CD4-positive, alpha-beta memory T cell (primary cell): ENCODE data around the gene NKIRAS1. TPM values are rescaled to one million over a fixed set of nuclear protein-coding genes. Genes with fewer than 3 reads are reported as not detected.

Source experiments
- CTCF ChIA-PET: fragments of 350-600 bp; sonication (Branson Sonifier 250); formaldehyde crosslinking; loops from one replicate; lab custom pipeline; 2021; ENCODE audit warnings: inconsistent platforms; ENCODE audit not compliant: partially characterized antibody; lab: Charles Lee
- POLR2A ChIA-PET: fragments of 350-600 bp; sonication (Branson Sonifier 250); formaldehyde crosslinking; loops from one replicate; lab custom pipeline; 2021; ENCODE audit not compliant: partially characterized antibody; lab: Charles Lee
- DNase-seq, 5 donors: peaks; one replicate each; pipeline versions ENCODE4 v3.0.0 to v3.0.0-alpha.2; 2020 to 2022; ENCODE audit warnings: mixed read lengths in 1 of 5
- H3K27ac ChIP-seq: one replicate; pipeline ENCODE4 v1.7.0; 2013; ENCODE audit warnings: low read depth, low read length
- H3K27me3 ChIP-seq: 2 replicates; pipeline ENCODE4 v1.7.0; 2013; ENCODE audit warnings: mild to moderate bottlenecking, low read length, moderate library complexity; ENCODE audit not compliant: insufficient read depth
- H3K36me3 ChIP-seq: 2 replicates; pipeline ENCODE4 v1.7.0; 2013; ENCODE audit warnings: mild to moderate bottlenecking, low read length, moderate library complexity; ENCODE audit not compliant: insufficient read depth
- H3K4me1 ChIP-seq: 2 replicates; pipeline ENCODE4 v1.7.0; 2013; ENCODE audit warnings: mild to moderate bottlenecking, low read length, moderate library complexity; ENCODE audit not compliant: insufficient read depth
- H3K4me3 ChIP-seq, 2 donors: one replicate each; pipeline ENCODE4 v1.7.0; 2013; ENCODE audit warnings: low read length in 2 of 2, mild to moderate bottlenecking in 1 of 2
- H3K9me3 ChIP-seq, 2 donors: one replicate each; pipeline ENCODE4 v1.7.0; 2013; ENCODE audit warnings: low read length in 2 of 2, control low read depth in 1 of 2; ENCODE audit not compliant: control insufficient read depth in 1 of 2
- H3K27ac Mint-ChIP-seq, 7 donors: one replicate each; pipeline ENCODE4 v1.8.0; 2020 to 2021; ENCODE audit warnings: mixed read lengths in 7 of 7, mild to moderate bottlenecking in 6 of 7, inconsistent platforms in 3 of 7, moderate library complexity in 3 of 7
- H3K27me3 Mint-ChIP-seq, 2 donors: one replicate each; pipeline ENCODE4 v1.8.0; 2020 to 2021; ENCODE audit warnings: mixed read lengths in 2 of 2
- H3K36me3 Mint-ChIP-seq, 2 donors: one replicate each; pipeline ENCODE4 v1.8.0; 2020 to 2021; ENCODE audit warnings: mixed read lengths in 2 of 2, inconsistent platforms in 1 of 2, mild to moderate bottlenecking in 1 of 2
- H3K4me1 Mint-ChIP-seq, 4 donors: one replicate each; pipeline ENCODE4 v1.8.0; 2020 to 2021; ENCODE audit warnings: mixed read lengths in 4 of 4, mild to moderate bottlenecking in 1 of 4
- H3K4me3 Mint-ChIP-seq, 8 donors: one replicate each; pipeline ENCODE4 v1.8.0; 2020 to 2021; ENCODE audit warnings: mixed read lengths in 8 of 8, mild to moderate bottlenecking in 7 of 8, moderate library complexity in 6 of 8, inconsistent platforms in 3 of 8
- H3K9me3 Mint-ChIP-seq, 8 donors: one replicate each; pipeline ENCODE4 v1.8.0; 2020 to 2021; ENCODE audit warnings: mixed read lengths in 8 of 8, mild to moderate bottlenecking in 5 of 8, inconsistent platforms in 3 of 8, moderate library complexity in 1 of 8
- intact Hi-C: fragments of 100-400 bp; cut with micrococcal nuclease; formaldehyde crosslinking; loops from one replicate; pipeline ENCODE4 v1.15.1; 2023
- polyA plus RNA-seq, 2 donors: library from polyadenylated mRNA; unstranded; fragments of 300-500 nt; fragmentation: Illumina TruSeq; gene quantifications; one replicate each; pipeline ENCODE4 v1.2.3, GENCODE V29; 2021
- total RNA-seq, 2 experiments: library from RNA; stranded (reverse); gene quantifications; one replicate each; pipeline ENCODE4 v1.2.3, GENCODE V29; 2021

The NKIRAS1 gene
- total and polyA plus RNA-seq, 4 experiments from 2014 or later: 3.4 to 5.3 (median 4.5) TPM

- DNase-seq: no peak
- Mint-ChIP-seq H3K27ac (peak overlapping the region in 6 of 7 donors; percentile 7 to 75 (median 66)), H3K27me3 (no peaks in the 10 kb centered on the region), H3K9me3 (no peaks in the 10 kb centered on the region), H3K4me1 (peaks cover 24 to 55% (median 42%) of the 10 kb centered on the region in 4 donors), H3K36me3 (peaks cover 61 to 78% of the 10 kb centered on the region in 2 donors), H3K4me3 (peak overlapping the region in 1 of 8 donors; percentile 26)
- H3K36me3 ChIP-seq: peaks cover 26% of the 10 kb centered on the region
- POLR2A ChIA-PET: no interaction called here
- peaks cover 6% of the 10 kb centered on the region for H3K4me1 ChIP-seq
- no peaks in the 10 kb centered on the region for H3K27me3 ChIP-seq
- H3K9me3 ChIP-seq: no peaks in the 10 kb centered on the region
- CTCF ChIA-PET: no interaction called here
- intact Hi-C loops: no loop called here
- H3K4me3 ChIP-seq: no peak overlapping the region
- no peak overlapping the region for H3K27ac ChIP-seq
Measured at GRCh38 chr3:23959135-23959900, 42.5 kb upstream of the NKIRAS1 start.

DNA sequence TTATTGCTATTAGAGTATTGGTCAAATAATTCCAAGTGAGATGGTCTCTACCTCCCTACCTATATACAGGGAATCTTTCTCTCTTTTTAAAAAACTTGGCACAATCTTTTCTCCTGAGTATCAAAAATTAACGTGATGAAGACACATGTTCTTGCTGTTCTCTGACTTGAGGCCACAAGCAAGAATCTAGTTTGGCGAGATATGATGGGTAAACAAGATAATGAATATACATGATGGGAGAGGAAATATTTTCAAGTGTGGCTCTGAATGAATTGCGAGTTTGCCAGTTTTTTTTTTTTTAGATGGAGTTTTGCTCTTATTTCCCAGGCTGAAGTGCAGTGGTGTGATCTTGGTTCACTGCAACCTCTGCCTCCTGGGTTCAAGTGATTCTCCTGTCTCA, 39.9 kb upstream of the NKIRAS1 start:
- Histone ChIP-seq H3K4me3 (no peak overlapping the region), H3K27ac (no peak overlapping the region), H3K27me3 (no peaks in the 10 kb centered on the region), H3K9me3 (no peaks in the 10 kb centered on the region), H3K36me3 (peaks cover 15% of the 10 kb centered on the region), H3K4me1 (peaks cover 29% of the 10 kb centered on the region)
- DNase-seq: no peak
- H3K36me3 Mint-ChIP-seq: peaks cover 39 to 60% of the 10 kb centered on the region in 2 donors
- intact Hi-C loops: no loop called here
- H3K27ac Mint-ChIP-seq: peak overlapping the region in 1 of 7 donors; percentile 2
- ChIA-PET POLR2A (interaction anchor here (1.4 kb wide), 1 partner anchor 40 kb away, joined by 3 read pairs; the partner anchor contains the start of genes NKIRAS1 and RPL15), CTCF (interaction anchor here (0.7 kb wide), 1 partner anchor 71 kb away, joined by 3 read pairs; no protein-coding TSS in a partner anchor)
- H3K9me3 Mint-ChIP-seq: peaks cover 0 to 2% (median 0%) of the 10 kb centered on the region in 8 donors
- peak overlapping the region in 1 of 8 donors; percentile 63 for H3K4me3 Mint-ChIP-seq
- H3K27me3 Mint-ChIP-seq: no peaks in the 10 kb centered on the region
- H3K4me1 Mint-ChIP-seq: peaks cover 36 to 67% (median 53%) of the 10 kb centered on the region in 4 donors

DNA sequence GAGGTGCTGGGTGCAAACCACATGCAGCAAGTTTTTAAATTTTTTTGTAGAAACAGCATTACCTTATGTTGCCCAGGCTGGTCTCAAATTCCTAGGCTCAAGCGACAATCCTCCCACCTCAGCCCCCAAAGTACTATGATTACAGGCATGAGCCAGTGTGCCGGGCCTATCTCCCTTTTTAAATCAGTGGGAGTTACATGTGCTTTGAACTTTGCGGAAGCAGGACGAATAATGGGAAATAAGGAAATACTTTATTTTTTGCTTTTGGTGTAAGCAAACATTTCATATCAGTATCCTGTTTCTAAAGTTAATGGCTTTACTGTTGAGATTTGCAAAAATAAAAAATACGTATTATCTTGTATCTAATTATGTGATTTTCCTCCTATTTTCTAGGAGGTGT, 37.4 kb upstream of the NKIRAS1 start:
- peak overlapping the region in 1 of 8 donors; percentile 1 for H3K4me3 Mint-ChIP-seq
- peaks cover 52 to 85% (median 68%) of the 10 kb centered on the region in 4 donors for H3K4me1 Mint-ChIP-seq
- H3K27ac Mint-ChIP-seq: no peak overlapping the region
- peaks cover 53% of the 10 kb centered on the region for H3K4me1 ChIP-seq
- ChIA-PET POLR2A (no interaction called here), CTCF (no interaction called here)
- H3K4me3 ChIP-seq: no peak overlapping the region
- no peaks in the 10 kb centered on the region for H3K27me3 ChIP-seq
- peaks cover 26 to 46% of the 10 kb centered on the region in 2 donors for H3K36me3 Mint-ChIP-seq
- H3K36me3 ChIP-seq: peaks cover 7% of the 10 kb centered on the region
- H3K27ac ChIP-seq: no peak overlapping the region
- intact Hi-C loops: no loop called here
- no peaks in the 10 kb centered on the region for H3K27me3 Mint-ChIP-seq
- peaks cover 0 to 2% (median 0%) of the 10 kb centered on the region in 8 donors for H3K9me3 Mint-ChIP-seq
- H3K9me3 ChIP-seq: no peaks in the 10 kb centered on the region
- no peak for DNase-seq

- no peak for DNase-seq
- intact Hi-C loops: no loop called here
- Mint-ChIP-seq H3K4me1 (peaks cover 51 to 88% (median 69%) of the 10 kb centered on the region in 4 donors), H3K4me3 (peak overlapping the region in 3 of 8 donors; percentile 4 to 24 (median 13)), H3K9me3 (peaks cover 0 to 2% (median 0%) of the 10 kb centered on the region in 8 donors), H3K36me3 (peaks cover 25 to 42% of the 10 kb centered on the region in 2 donors), H3K27me3 (no peaks in the 10 kb centered on the region), H3K27ac (peak overlapping the region in 2 of 7 donors; percentile 24 to 65)
- Histone ChIP-seq H3K27ac (no peak overlapping the region), H3K27me3 (no peaks in the 10 kb centered on the region), H3K9me3 (no peaks in the 10 kb centered on the region), H3K4me3 (no peak overlapping the region), H3K4me1 (peaks cover 59% of the 10 kb centered on the region), H3K36me3 (peaks cover 7% of the 10 kb centered on the region)
- ChIA-PET CTCF (interaction anchor here (0.6 kb wide), 1 partner anchor 20 kb away, joined by 3 read pairs; no protein-coding TSS in a partner anchor), POLR2A (interaction anchor here (0.6 to 1.0 kb wide), 2 partner anchors 37 to 1939 kb away, joined by 3 read pairs; partner anchors contain the start of genes NKIRAS1 and RPL15)
Measured at GRCh38 chr3:23953523-23953922, 36.7 kb upstream of the NKIRAS1 start.

- peaks cover 30 to 41% of the 10 kb centered on the region in 2 donors for H3K36me3 Mint-ChIP-seq
- Histone ChIP-seq H3K9me3 (no peaks in the 10 kb centered on the region), H3K27me3 (no peaks in the 10 kb centered on the region), H3K4me3 (no peak overlapping the region), H3K4me1 (peaks cover 68% of the 10 kb centered on the region), H3K27ac (no peak overlapping the region), H3K36me3 (peaks cover 7% of the 10 kb centered on the region)
- peaks cover 53 to 93% (median 72%) of the 10 kb centered on the region in 4 donors for H3K4me1 Mint-ChIP-seq
- H3K27ac Mint-ChIP-seq: peak overlapping the region in 1 of 7 donors; percentile 61
- no peaks in the 10 kb centered on the region for H3K27me3 Mint-ChIP-seq
- H3K9me3 Mint-ChIP-seq: peaks cover 0 to 2% (median 0%) of the 10 kb centered on the region in 8 donors
- no peak for DNase-seq
- ChIA-PET CTCF (no interaction called here), POLR2A (no interaction called here)
- intact Hi-C loops: no loop called here
- peak overlapping the region in 3 of 8 donors; percentile 4 to 69 (median 43) for H3K4me3 Mint-ChIP-seq
Measured at GRCh38 chr3:23952646-23953045, 35.9 kb upstream of the NKIRAS1 start.

DNA sequence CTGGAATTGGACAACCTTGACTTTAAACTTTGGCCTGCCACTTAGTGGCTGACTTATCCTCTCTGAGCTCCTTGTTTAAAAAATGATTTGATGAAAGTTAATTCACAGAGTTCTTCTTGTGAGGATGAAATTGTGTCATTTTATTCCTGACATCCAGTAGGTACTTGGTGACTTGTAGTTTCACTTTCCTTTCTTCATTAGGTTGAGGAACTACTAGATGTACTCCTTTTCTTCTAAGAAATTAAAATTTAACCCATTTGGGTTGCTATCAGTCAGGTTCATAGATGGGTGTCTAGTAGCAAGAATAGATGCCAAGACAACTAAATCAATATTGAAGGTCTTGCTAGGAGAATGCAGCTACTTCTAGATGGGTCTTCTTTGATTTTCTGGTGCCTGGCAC, 33.5 kb upstream of the NKIRAS1 start:
- peak overlapping the region; percentile 17 for H3K27ac ChIP-seq
- peaks cover 83% of the 10 kb centered on the region for H3K4me1 ChIP-seq
- CTCF ChIA-PET: interaction anchor here (0.7 kb wide), 1 partner anchor 23 kb away, joined by 3 read pairs; no protein-coding TSS in a partner anchor
- peak in 1 of 5 donors; percentile 17 for DNase-seq
- Mint-ChIP-seq H3K4me3 (peak overlapping the region; percentile 68 to 89 (median 73)), H3K4me1 (peaks cover 59 to 89% (median 70%) of the 10 kb centered on the region in 4 donors), H3K9me3 (peaks cover 0 to 2% (median 0%) of the 10 kb centered on the region in 8 donors), H3K36me3 (peaks cover 24 to 38% of the 10 kb centered on the region in 2 donors), H3K27ac (peak overlapping the region; percentile 22 to 96 (median 75)), H3K27me3 (no peaks in the 10 kb centered on the region)
- peaks cover 7% of the 10 kb centered on the region for H3K36me3 ChIP-seq
- no peak overlapping the region for H3K4me3 ChIP-seq
- no peaks in the 10 kb centered on the region for H3K27me3 ChIP-seq
- intact Hi-C loops: no loop called here
- H3K9me3 ChIP-seq: no peaks in the 10 kb centered on the region
- POLR2A ChIA-PET: interaction anchor here (8.8 kb wide), 1 partner anchor 32 kb away, joined by 142 read pairs; the partner anchor contains the start of genes NKIRAS1 and RPL15

DNA sequence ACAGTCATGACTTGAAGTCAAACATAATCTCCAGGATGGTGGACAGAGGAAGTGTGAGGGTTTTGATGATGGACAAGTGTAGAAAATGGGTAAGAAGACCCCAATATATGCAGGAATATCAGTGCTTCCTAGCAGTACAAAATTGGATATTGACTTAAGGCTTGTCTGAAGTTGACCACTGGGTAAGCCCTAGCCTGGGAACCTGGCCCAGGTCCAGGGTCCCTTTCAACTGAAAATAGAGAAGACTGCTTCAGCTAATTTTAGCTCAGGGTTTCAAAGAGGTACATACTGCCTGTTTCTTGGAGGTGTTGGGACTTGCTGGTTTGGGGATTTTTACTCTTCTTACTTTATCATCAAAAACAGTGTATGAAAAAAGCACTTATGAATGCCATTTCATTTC, 33.0 kb upstream of the NKIRAS1 start:
- Histone ChIP-seq H3K36me3 (peaks cover 4% of the 10 kb centered on the region), H3K27ac (peak overlapping the region; percentile 17), H3K9me3 (no peaks in the 10 kb centered on the region), H3K27me3 (no peaks in the 10 kb centered on the region), H3K4me1 (peaks cover 81% of the 10 kb centered on the region), H3K4me3 (no peak overlapping the region)
- POLR2A ChIA-PET: interaction anchor here (0.6 to 8.8 kb wide), 2 partner anchors 32 to 706 kb away, joined by 3 to 142 read pairs; partner anchors contain the start of genes NKIRAS1 and RPL15
- Mint-ChIP-seq H3K27me3 (no peaks in the 10 kb centered on the region), H3K27ac (peak overlapping the region in 6 of 7 donors; percentile 13 to 96 (median 80)), H3K9me3 (peaks cover 0 to 2% (median 0%) of the 10 kb centered on the region in 8 donors), H3K4me1 (peaks cover 57 to 84% (median 66%) of the 10 kb centered on the region in 4 donors), H3K36me3 (peaks cover 19 to 33% of the 10 kb centered on the region in 2 donors), H3K4me3 (peak overlapping the region; percentile 68 to 89 (median 73))
- DNase-seq: no peak
- CTCF ChIA-PET: no interaction called here
- intact Hi-C loops: no loop called here
